GM23338 (cell line): ENCODE data around the gene SIGLEC8.
"Not testable (repeated sequence)": the region's sequence is repeated elsewhere in the genome, so short reads cannot be mapped to it uniquely, and the experiment has no call there.

Source experiments
- CREB1 ChIP-seq: fragments of 250-450 bp; sonication (Bioruptor Pico); IDR thresholded peaks from 2 replicates; pipeline ENCODE4 v1.5.0; 2020; ENCODE audit warnings: low read depth, mild to moderate bottlenecking, moderate library complexity
- CTCF ChIP-seq, 2 experiments: fragments of 200-600 bp in 1 of 2; sonication (generic) in 1 of 2; conservative IDR thresholded peaks; 2 replicates each; pipeline versions ENCODE4 v1.5.1 to v1.6.1; 2016 to 2017; ENCODE audit warnings: antibody characterized with exemption in 2 of 2, low read depth in 2 of 2, mild to moderate bottlenecking in 2 of 2, moderate library complexity in 1 of 2
- ETS1 ChIP-seq: IDR thresholded peaks from 2 replicates; pipeline ENCODE4 v1.6.1; 2016; ENCODE audit warnings: antibody characterized with exemption
- EZH2 ChIP-seq: fragments of 200-600 bp; sonication (generic); IDR thresholded peaks from one replicate; pipeline ENCODE4 v1.8.0; 2017; ENCODE audit warnings: antibody characterized with exemption, mild to moderate bottlenecking, low read depth; ENCODE audit not compliant: unreplicated experiment
- EZH2phosphoT487 ChIP-seq: fragments of 200-600 bp; sonication (generic); IDR thresholded peaks from one replicate; pipeline ENCODE4 v1.8.1; 2018; ENCODE audit warnings: antibody characterized with exemption; ENCODE audit not compliant: unreplicated experiment
- JUNB ChIP-seq: IDR thresholded peaks from one replicate; pipeline ENCODE4 v1.6.1; 2016; ENCODE audit warnings: antibody characterized with exemption; ENCODE audit not compliant: unreplicated experiment
- NANOG ChIP-seq: IDR thresholded peaks from 2 replicates; pipeline ENCODE4 v1.6.1; 2016; ENCODE audit warnings: antibody characterized with exemption, borderline replicate concordance
- POLR2AphosphoS5 ChIP-seq: IDR thresholded peaks from 2 replicates; pipeline ENCODE4 v1.6.1; 2016; ENCODE audit warnings: antibody characterized with exemption, low read depth
- REST ChIP-seq: IDR thresholded peaks from one replicate; pipeline ENCODE4 v1.6.1; 2018; ENCODE audit warnings: antibody characterized with exemption; ENCODE audit not compliant: unreplicated experiment
- STAT1 ChIP-seq: IDR thresholded peaks from one replicate; pipeline ENCODE4 v1.6.1; 2016; ENCODE audit warnings: antibody characterized with exemption; ENCODE audit not compliant: unreplicated experiment
- ZNF114 ChIP-seq: fragments of 250-450 bp; sonication (Bioruptor Pico); IDR thresholded peaks from 2 replicates; pipeline ENCODE4 v1.5.0; 2020; ENCODE audit warnings: mild to moderate bottlenecking, moderate library complexity
- ZNF331 ChIP-seq: fragments of 250-450 bp; sonication (Bioruptor Pico); IDR thresholded peaks from 2 replicates; pipeline ENCODE4 v1.5.0; 2020; ENCODE audit warnings: low read depth, mild to moderate bottlenecking, moderate library complexity
- ZNF462 ChIP-seq: fragments of 250-450 bp; sonication (Bioruptor Pico); IDR thresholded peaks from 2 replicates; pipeline ENCODE4 v1.5.0; 2020; ENCODE audit warnings: mild to moderate bottlenecking, moderate library complexity

GRCh38 chr19:51500931-51501330 is 42.7 kb upstream of the SIGLEC8 start:
- TF ChIP-seq NANOG; REST; CTCF (conservative IDR thresholded peaks at IDR 0.05; ENCODE audit: low read depth in 2 of 2); EZH2; POLR2AphosphoS5; JUNB; ETS1; EZH2phosphoT487; CREB1 (CRISPR knock-in tag); STAT1; ZNF462 (CRISPR knock-in tag); ZNF114 (CRISPR knock-in tag); ZNF331: not testable (repeated sequence)
